ENCODE results near the gene SCP2.
"Not testable (repeated sequence)": the region's sequence is repeated elsewhere in the genome, so short reads cannot be mapped to it uniquely, and the experiment has no call there.

The SCP2 gene

DNA sequence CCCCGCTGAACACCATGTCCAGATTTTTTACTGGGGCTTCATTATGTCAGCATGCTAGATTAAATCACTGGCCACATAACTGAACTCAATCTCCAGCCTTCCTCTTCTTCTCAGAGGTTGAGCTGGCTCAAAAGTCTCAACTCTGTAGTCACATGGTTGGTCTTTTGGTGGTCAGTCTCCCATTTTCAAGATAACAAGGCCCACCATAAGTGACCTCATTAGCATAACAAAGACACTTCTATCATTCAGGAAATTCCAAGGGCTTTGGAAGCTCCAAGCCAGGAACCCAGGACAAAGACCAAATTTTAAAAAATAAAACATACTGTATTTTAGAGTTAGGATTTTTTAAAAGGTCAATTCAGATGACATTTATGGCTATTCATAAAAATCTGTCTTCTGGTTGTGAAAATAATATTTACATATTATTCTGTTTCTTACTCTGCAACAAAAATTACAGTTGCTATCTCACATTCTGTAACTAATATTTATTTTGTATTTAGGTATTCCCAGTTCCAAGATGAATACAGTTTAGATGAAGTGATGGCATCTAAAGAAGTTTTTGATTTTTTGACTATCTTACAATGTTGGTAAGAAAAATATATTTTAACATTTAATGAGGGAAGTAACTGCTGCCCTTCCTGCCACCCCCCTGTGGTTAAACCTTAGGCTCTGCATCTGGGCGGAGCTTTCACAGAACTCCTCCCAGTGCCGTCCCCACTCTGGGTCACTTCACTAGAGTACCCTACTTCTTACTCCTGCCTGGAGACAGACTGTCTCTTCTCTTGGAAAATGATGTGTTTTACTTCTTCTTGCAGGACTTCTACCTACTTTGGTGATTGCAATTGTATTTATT lies 49.3 kb downstream of the SCP2 start:
- DNase-seq: no peak

DNA sequence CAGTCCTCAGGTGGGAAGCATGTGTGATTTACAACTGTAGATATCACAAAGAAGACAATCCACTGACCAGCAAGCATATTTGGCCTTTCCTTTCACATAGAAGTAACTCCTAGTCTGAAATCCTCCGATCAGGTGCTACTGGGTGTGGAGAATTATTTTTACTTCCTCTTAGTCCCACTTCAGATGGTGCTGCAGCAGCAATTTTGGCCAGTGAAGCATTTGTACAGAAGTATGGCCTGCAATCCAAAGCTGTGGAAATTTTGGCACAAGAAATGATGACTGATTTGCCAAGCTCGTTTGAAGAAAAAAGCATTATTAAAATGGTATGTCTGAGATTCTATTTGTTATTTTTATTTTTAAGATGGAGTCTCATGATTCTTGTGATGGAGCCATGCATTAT lies 51.0 kb downstream of the SCP2 start:
- DNase-seq: no peak

DNA sequence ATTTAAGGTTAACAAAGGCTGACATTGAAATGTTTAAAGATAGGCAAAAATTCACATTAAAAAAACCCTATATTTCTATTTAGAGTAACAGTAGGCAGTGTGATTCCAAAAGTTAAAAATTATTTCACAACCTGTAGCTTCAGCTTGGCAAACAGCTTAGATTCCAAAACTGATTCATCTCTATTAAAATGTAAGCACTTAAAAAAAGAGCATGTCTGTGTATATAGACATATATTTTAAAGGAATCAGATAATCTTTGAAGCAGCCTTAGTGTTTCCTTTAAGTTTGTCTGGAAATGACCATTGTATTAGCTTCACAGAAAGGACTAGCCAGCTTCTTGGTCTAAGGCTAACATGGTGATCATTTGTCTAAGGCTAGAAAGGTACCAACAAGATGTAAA lies 65.7 kb downstream of the SCP2 start:
- DNase-seq: not testable (repeated sequence)

DNA sequence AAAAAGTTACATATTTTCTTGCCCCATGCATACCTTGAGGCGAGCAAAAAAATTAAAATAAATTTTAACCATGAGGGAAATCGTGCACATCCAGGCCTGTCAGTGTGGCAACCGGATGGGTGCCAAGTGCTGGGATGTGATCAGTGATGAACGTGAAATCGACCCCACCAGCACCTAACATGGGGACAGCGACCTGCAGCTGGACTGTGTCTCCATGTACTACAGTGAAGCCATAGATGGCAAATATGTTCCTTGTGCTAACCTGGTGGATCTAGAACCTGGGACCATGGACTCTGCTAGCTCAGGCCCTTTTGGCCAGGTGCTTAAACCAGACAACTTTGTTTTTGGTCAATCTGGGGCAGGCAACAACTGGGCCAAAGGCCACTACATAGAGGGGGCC lies 67.6 kb downstream of the SCP2 start:
- DNase-seq: no peak

DNA sequence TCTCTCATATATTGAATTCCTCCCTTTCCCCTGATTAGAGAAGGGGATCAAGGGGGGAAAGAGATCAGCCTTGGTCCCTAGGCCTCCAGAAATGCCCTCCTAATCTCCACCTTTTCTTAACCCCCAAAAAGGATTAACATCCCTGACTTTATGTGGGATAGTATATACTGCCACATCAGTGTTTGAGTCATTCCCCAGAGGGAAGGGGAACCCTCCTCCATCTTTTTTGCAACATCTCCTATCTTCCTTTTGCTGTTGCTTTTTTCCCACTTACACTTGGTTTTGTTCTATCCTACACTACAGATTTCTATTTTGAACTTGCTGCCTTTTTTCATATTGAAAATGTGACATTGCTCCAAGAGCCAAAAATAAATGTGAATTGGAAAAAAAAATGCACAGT lies 69.6 kb downstream of the SCP2 start:
- no peak for DNase-seq

DNA sequence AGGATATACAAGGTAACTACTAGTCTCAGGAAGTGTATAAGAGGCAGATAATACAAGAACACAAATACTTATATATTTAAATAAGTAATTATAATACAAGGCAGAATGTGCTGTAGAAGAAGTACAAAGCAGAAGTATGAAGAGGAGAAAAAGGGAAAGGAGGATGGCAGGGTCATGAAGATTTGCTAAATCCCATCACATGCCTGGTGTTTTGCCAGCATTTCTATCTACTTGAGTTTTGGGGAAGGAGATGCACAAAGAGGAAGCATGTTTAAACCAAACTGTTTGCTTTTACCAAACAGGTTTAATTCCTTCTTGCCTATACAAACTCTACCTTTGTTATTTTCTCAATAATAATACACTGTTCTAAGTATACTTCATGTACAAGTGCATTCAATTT lies 74.1 kb downstream of the SCP2 start:
- DNase-seq: no peak

DNA sequence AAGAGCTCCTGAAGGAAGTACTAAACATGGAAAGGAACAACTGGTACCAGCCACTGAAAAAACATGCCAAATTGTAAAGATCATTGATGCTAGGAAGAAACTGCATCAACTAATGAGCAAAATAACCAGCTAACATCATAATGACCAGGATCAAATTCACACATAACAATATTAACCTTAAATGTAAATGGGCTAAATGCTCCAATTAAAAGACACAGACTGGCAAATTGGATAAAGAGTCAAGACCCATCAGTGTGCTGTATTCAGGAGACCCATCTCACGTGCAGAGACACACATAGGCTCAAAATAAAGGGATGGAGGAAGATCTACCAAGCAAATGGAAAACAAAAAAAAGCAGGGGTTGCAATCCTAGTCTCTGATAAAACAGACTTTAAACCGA lies 79.5 kb downstream of the SCP2 start:
- DNase-seq: not testable (repeated sequence)

DNA sequence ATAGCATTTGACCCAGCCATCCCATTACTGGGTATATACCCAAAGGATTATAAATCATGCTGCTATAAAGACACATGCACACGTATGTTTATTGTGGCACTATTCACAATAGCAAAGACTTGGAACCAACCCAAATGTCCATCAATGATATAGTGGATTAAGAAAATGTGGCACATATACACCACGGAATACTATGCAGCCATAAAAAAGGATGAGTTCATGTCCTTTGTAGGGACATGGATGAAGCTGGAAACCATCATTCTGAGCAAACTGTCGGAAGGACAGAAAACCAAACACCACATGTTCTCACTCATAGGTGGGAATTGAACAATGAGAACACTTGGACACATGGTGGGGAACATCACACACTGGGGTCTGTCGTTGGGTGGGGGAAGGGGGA lies 83.2 kb downstream of the SCP2 start:
- not testable (repeated sequence) for DNase-seq

DNA sequence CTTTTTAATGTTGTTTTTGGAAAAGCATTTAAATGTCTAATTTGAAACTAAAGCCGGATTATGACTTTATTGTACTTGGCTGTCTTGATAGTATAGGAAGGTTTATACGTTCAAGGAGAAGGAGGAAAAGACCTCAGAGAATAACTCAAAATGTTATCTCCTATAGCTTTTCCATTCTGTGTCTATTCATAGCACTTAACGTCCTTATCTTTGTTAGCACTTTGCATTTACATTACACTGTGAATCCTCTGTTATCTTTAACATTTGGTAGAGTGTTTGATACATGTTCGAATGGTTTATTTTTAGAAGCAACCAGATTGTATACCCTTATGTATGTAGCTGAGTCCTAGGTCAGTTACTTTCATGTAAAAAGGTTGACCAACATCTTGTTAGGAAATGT lies 84.1 kb downstream of the SCP2 start:
- no peak for DNase-seq

DNA sequence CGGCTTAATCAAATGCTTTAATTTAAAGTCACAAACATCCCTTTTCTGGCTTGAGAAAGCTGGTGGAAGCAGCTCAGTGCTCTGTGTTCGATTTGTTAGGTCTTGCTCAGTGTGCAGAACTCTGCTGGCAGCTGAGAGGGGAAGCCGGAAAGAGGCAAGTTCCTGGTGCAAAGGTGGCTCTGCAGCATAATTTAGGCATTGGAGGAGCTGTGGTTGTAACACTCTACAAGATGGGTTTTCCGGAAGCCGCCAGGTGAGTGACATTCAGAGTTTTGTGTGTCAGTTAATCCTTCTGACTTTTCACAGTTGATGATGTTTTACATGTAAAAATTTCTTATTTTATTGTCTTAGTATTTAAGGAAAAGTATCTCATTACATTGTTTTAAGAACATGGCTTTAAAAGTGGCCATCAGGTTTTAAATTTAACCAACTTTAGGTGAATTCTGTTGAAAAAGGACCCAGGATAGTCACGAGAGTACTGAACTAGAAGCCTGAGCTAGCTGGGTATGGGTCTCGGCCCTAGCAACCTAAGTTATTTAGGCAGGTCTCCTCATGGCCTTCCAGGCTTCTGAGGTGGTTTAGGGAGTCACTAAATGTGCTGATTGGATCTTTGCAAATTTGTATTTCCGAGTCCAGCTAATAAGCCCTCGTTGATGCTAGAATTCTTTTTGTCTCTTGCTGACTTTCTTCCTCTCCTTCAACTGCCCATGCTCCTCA lies 87.9 kb downstream of the SCP2 start:
- peak; percentile 62 for DNase-seq

DNA sequence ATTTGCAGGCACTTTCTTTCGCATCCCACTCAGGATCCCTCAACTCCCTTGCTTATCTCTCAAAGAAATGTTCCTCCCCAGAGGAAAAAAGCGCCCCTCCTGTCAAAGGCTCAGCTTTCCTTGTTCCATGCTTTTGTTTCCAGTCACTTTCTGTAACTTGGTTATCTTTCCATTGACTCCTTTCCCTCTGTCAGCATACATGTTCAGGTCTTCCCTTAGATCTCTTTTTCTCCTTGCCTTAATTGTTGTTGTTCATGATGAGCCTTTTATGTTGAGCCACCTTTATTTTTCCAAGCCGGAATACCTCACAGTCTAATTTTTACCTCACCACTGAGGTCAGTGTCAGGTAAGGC lies 88.4 kb downstream of the SCP2 start:
- DNase-seq: no peak

DNA sequence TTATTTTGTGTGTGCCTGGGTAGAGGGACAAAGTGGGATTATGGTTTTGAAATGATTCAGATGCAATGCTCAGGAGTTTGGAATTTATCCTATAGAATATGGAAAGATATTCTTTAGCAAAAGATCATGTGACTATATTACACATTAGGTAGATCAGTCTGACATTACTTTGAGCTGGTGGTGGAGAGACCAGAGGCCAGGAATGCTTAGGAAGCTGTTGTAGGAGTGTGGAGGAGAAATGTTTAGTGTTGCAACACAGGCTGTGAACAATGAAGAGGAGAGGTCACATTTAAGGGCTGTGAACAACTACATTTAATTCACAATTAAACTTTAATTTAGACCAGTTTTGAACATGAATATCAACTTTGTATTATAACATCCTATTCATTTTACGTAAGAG lies 89.6 kb downstream of the SCP2 start:
- DNase-seq: no peak

DNA sequence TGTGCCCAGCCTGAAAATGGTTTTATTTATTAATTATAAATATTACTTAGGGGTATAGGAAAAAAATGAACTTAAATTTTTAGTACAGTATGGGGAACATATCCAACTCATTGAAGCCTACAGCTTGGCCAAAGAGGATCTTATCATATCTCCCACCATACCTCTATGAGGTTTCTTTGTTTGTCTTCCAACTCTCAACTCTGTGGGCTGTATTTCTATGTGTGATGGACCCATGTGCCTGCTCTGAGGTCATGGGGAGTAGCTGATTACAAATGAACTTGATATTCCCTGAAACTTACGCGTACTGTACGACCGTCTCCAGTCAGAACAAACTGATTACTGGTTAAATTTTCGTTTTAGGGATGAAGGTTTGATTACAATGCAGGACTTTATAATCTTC lies 93.5 kb downstream of the SCP2 start:
- no peak for DNase-seq

DNA sequence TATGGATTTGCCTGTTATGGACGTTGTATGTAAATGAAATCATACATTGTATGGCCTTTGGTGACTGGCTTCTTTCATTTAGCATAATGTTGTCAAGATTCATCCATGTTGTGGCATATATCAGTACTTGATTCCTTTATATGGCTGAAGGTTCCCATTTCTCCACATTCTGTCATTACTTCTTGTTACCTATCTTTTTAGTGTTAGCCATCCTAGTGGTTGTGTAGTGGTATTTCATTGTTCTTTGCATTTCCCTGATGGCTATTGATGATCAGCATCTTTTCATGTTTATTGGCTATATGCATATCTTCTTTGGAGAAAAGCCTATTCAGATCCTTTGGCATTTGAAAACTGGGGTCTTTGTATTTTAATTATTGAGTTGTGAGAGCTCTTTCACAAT lies 95.1 kb downstream of the SCP2 start:
- no peak for DNase-seq

DNA sequence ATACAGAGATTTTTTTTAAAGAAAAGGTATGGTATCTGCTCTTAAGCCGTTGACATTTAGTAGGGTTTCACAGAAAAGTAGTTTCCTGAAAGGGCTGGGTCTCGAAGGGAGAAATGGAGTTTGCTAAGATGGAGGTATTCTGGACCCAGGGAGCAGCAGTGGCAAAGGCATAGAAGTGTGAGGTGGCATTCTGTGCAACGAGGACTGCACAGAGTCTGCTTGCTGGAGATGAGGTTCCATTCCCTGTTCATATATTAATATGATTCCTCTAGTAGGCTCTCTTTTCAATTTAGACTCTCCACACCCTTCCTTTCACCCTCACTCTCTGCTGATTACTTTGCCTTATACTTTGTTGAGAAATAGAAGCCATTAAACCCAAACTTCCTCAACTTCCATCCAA lies 96.5 kb downstream of the SCP2 start:
- DNase-seq: no peak

DNA sequence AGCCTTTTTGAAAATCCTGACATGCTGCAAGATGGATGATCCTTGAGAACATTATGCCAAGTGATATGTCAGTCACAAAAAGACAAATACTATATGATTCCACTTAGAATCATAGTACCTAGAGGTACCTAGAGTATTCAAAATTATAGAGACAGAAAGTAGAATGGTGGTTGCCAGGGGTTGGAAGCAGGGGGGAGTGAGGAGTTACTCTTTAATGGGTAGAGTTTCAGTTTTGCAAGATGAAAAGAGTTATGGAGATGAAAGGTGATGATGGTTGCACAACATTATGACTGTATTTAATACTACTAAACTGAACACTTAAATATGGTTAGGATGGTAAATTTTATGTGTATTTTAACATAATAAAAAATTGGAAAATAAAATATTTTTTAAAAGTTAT lies 97.0 kb downstream of the SCP2 start:
- DNase-seq: no peak

DNA sequence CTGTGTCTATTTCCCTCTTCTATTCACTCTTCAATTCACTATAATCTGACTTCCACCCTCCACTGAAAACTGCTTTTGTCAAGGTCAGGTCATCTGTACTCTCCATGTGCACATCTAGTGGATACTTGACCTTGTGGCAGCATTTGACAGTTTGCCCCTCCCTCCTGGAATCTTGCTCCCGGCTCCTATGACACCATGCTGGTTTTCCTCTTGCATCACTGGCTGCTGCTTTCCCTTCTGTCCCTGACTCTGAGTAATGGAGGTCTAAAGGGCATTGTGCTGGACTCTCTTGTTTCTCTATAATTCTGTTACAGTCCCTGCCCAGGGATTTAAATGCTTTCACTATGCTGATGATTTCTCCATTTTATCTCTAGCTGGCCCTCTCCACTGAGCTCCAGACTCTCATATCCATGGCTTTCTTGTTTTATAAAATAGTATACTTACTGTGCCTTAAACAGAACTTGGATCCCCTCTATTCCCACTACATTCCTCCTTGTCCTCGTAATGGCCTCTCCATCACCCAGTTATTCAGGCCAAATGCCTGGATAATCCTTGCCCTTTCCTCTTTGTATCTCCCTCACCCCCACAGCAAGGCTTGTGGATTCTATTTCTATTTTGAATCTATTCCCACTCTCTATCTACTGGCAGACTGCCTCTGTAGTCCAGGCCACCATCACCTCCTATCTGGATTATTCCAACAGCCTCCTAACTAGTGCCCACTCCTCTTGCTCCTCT lies 98.1 kb downstream of the SCP2 start:
- DNase-seq: no peak

DNA sequence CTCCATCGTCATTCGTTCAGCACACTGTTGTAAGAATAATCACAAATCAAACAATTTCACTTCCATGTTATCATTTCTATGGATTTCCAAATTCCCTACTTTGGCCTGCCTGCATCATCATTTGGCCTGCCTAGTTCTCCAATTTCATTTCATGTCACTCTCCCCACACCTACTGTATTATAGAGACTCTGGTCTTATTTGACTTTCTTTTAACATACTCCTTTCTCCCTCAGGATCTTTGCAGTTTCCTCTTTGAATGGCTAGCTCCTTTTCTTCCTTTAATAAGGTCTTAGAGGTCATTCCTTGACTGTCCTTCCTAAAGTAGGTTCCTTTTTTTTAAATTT lies 98.7 kb downstream of the SCP2 start:
- DNase-seq: no peak

DNA sequence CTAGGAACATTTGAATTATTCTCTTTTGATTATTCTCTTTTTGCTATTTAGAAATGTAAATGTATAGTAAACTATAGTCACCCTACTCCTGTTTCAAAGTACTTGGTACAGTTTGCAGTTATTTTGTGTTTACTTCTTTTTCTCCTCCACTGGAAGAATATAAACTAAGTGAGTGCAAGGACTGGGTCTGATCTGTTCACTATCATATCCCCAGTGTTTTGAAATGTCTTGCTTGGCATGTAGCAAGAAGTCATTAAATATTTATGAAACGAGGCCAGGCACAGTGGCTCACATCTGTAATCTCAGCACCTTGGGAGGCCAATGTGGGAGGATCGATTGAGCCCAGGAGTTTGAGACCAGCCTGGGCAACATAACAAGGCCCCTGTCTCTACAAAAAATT lies 99.2 kb downstream of the SCP2 start:
- no peak for DNase-seq

DNA sequence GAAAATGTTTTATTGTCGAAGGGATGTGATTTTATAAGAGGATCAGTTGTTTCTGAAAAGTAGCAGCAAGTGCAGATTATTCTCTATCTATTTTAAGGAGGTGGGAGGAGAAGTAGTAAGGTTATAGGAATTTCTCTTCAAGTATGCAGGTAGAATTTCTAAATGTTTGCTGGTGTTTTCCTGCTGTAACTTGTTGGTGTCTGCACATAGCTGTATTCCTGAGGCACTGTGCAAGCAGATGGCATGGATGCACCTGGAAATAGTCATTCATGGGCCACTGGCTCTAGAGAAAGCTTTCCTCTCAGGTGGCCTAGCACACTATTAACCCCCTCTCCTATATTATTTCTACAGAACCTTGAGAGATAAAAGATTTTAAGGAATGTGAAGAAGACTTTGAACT lies 104.7 kb downstream of the SCP2 start:
- DNase-seq: no peak

DNA sequence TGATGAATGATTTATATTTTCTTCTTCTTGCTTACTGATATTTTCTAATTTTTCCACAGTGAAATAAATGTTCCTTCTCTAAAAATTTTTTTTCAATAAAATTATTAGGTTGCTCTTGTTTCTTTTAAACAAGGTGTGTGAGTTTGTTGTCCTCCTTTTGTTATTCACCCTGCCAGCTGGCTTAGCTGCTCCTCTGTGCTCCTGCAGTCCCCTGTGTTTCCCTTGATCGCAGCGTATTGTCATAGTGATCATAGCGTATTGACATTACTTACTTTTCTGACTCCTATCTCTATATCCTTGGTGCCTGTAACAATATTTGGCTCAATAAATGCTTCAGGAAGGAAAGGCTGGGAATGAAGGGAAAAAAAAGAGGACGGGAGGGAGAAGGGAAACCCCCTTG lies 110.1 kb downstream of the SCP2 start:
- DNase-seq: no peak

DNA sequence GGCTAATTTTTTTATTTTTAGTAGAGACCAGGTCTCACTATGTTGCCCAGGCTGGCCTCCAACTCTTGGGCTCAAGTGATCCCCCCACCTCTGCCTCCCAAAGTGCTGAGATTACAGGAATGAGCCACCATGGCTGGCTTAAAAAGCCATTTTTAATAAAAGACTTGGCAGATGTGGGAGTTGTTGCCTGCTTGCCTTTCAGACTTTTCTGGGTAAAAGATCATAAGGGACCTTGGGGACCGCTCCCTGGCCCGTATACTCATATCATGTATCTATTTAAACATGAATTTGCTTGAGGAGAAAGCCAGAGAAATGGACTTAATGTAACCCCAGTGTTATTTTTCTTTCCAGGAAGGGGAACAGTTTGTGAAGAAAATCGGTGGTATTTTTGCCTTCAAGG lies 111.5 kb downstream of the SCP2 start:
- DNase-seq: no peak

DNA sequence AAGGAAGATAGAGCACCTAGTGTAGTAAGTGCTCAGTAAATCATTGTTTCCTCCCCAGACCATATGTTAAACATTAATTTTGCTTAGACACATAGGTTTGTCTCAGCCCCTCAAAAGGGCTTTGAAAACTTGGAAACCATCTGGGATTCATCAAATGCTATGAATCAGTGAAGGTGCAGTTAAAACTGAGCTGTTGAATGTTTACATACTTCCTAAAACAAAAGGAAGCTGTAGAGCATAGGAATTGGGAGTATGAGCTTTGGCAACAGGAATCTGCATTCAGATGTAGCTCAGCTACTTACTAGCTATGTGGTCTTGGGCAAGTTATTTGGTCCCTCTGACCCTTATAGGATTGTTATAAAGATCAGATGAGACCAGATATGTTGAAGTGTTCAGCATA lies 116.2 kb downstream of the SCP2 start:
- DNase-seq: no peak

DNA sequence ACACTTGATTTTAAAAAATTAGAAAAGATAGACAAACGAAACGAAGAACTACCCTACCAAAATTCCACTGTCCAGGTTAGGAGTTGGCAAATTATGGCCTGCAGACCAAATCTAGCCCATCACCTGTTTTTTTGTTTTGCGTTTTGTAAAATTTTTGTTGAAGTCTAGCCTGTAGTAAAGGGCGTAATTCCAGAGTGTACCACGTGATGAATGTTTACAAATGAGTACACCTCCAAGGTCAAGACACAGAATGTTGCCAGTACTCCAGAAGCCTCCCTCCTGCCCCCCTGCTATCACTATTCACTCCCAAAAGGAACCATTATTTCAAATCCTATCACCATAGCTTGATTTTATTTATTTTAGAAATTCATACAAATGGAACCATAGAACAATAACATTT lies 117.8 kb downstream of the SCP2 start:
- DNase-seq: no peak
